Measurements from ENCODE around the gene TNFRSF11A. TPM values are rescaled to one million over a fixed set of nuclear protein-coding genes. Genes with fewer than 3 reads are reported as not detected.
A peak's percentile ranks its signal among the peaks of the same experiment; 100 is the strongest.

The TNFRSF11A gene
- 5.6 and 11.0 TPM in 2 replicates for total RNA-seq
- 2.1 and 4.1 TPM in 2 replicates for polyA plus RNA-seq

GRCh38 chr18:62324917-62325805 is at the start of gene TNFRSF11A:
TSS of gene TNFRSF11A (plus strand) at chr18:62325310. CDS start at chr18:62325353, 43 bp downstream.
- H3K79me2 ChIP-seq: no peaks in the 10 kb centered on the region
- peaks cover 33% of the 10 kb centered on the region for H3K4me1 ChIP-seq (ENCODE audit: insufficient read depth)
- DNase-seq (ENCODE audit: low spot score): peak; percentile 83
- H3K27ac ChIP-seq: no peak within 1 kb of the TSS
- H3K4me3 ChIP-seq: peak within 1 kb of the TSS; percentile 67
- H3K9me2 ChIP-seq (replicated peaks; ENCODE audit: insufficient read depth): no peaks in the 10 kb centered on the region
- H3K9me3 ChIP-seq (ENCODE audit: low read depth): no peaks in the 10 kb centered on the region
- no peaks in the 10 kb centered on the region for H4K20me1 ChIP-seq (ENCODE audit: insufficient read depth, poor library complexity, severe bottlenecking)
- peaks cover 55% of the 10 kb centered on the region for H3K27me3 ChIP-seq
- peak within 1 kb of the TSS; percentile 76 for H2AFZ ChIP-seq
- H3K36me3 ChIP-seq (replicated peaks; ENCODE audit: insufficient read depth, low read depth): no peaks in the 10 kb centered on the region
- peak; percentile 45 for TF ChIP-seq CTCF (IDR thresholded peaks at IDR 0.05; ENCODE audit: poor library complexity)
- peak; percentile 28 for TF ChIP-seq EZH2phosphoT487 (IDR thresholded peaks at IDR 0.05; ENCODE audit: low read depth, severe bottlenecking, unreplicated experiment)
- no peak for TF ChIP-seq EZH2 (IDR thresholded peaks at IDR 0.05; ENCODE audit: borderline replicate concordance)
- WGBS (ENCODE audit: low lambda C conversion rate, missing lambda C conversion rate): 1% methylated on average over 30 of the region's 99 CpGs
- H3K4me2 ChIP-seq: peak within 1 kb of the TSS; percentile 99

- H3K36me3 ChIP-seq (replicated peaks; ENCODE audit: insufficient read depth, low read depth): no peaks in the 10 kb centered on the region
- H3K4me1 ChIP-seq (ENCODE audit: insufficient read depth): no peaks in the 10 kb centered on the region
- 86% methylated on average over 1 of the region's 1 CpG for WGBS (ENCODE audit: low lambda C conversion rate, missing lambda C conversion rate)
- no peaks in the 10 kb centered on the region for H3K79me2 ChIP-seq
- no peak overlapping the region for H3K4me3 ChIP-seq
- no peak overlapping the region for H2AFZ ChIP-seq
- H4K20me1 ChIP-seq (ENCODE audit: insufficient read depth, poor library complexity, severe bottlenecking): no peaks in the 10 kb centered on the region
- no peaks in the 10 kb centered on the region for H3K9me3 ChIP-seq (ENCODE audit: low read depth)
- H3K4me2 ChIP-seq: no peak overlapping the region
- no peak overlapping the region for H3K27ac ChIP-seq
- DNase-seq (ENCODE audit: low spot score): no peak
- no peak for TF ChIP-seq CTCF (IDR thresholded peaks at IDR 0.05; ENCODE audit: poor library complexity)
- no peak for TF ChIP-seq EZH2 (IDR thresholded peaks at IDR 0.05; ENCODE audit: borderline replicate concordance)
- no peak for TF ChIP-seq EZH2phosphoT487 (IDR thresholded peaks at IDR 0.05; ENCODE audit: low read depth, severe bottlenecking, unreplicated experiment)
- no peaks in the 10 kb centered on the region for H3K27me3 ChIP-seq
- H3K9me2 ChIP-seq (replicated peaks; ENCODE audit: insufficient read depth): no peaks in the 10 kb centered on the region
These were observed 48.1 kb upstream of the TNFRSF11A start for GRCh38 chr18:62277045-62277444.

GRCh38 chr18:62279561-62279960 is 45.5 kb upstream of the TNFRSF11A start:
- H3K36me3 ChIP-seq (replicated peaks; ENCODE audit: insufficient read depth, low read depth): no peaks in the 10 kb centered on the region
- H2AFZ ChIP-seq: no peak overlapping the region
- no peaks in the 10 kb centered on the region for H3K9me3 ChIP-seq (ENCODE audit: low read depth)
- H3K9me2 ChIP-seq (replicated peaks; ENCODE audit: insufficient read depth): no peaks in the 10 kb centered on the region
- 71% methylated on average over 5 of the region's 5 CpGs for WGBS (ENCODE audit: low lambda C conversion rate, missing lambda C conversion rate)
- TF ChIP-seq EZH2phosphoT487 (IDR thresholded peaks at IDR 0.05; ENCODE audit: low read depth, severe bottlenecking, unreplicated experiment) (no peak), CTCF (IDR thresholded peaks at IDR 0.05; ENCODE audit: poor library complexity) (no peak), EZH2 (IDR thresholded peaks at IDR 0.05; ENCODE audit: borderline replicate concordance) (no peak)
- no peak overlapping the region for H3K27ac ChIP-seq
- no peak overlapping the region for H3K4me3 ChIP-seq
- H3K79me2 ChIP-seq: no peaks in the 10 kb centered on the region
- no peak overlapping the region for H3K4me2 ChIP-seq
- DNase-seq (ENCODE audit: low spot score): no peak
- no peaks in the 10 kb centered on the region for H3K4me1 ChIP-seq (ENCODE audit: insufficient read depth)
- H3K27me3 ChIP-seq: no peaks in the 10 kb centered on the region
- H4K20me1 ChIP-seq (ENCODE audit: insufficient read depth, poor library complexity, severe bottlenecking): no peaks in the 10 kb centered on the region

Data from hepatocyte (in vitro differentiated cells).